Melanocyte of skin (primary cell): Measurements from ENCODE around the gene PAWR. TPM values are rescaled to one million over a fixed set of nuclear protein-coding genes. Genes with fewer than 3 reads are reported as not detected.

Experiments used
- total RNA-seq, 2 donors: library from RNA; depleted of rRNA; stranded (reverse); fragments of >200 nt; gene quantifications; 2 replicates each; pipeline ENCODE4 v1.2.3, GENCODE V29; 2012

PAWR gene, protein sequence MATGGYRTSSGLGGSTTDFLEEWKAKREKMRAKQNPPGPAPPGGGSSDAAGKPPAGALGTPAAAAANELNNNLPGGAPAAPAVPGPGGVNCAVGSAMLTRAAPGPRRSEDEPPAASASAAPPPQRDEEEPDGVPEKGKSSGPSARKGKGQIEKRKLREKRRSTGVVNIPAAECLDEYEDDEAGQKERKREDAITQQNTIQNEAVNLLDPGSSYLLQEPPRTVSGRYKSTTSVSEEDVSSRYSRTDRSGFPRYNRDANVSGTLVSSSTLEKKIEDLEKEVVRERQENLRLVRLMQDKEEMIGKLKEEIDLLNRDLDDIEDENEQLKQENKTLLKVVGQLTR
- total RNA-seq = 1 to 10 TPM; 6.5 to 9.3 TPM

DNA sequence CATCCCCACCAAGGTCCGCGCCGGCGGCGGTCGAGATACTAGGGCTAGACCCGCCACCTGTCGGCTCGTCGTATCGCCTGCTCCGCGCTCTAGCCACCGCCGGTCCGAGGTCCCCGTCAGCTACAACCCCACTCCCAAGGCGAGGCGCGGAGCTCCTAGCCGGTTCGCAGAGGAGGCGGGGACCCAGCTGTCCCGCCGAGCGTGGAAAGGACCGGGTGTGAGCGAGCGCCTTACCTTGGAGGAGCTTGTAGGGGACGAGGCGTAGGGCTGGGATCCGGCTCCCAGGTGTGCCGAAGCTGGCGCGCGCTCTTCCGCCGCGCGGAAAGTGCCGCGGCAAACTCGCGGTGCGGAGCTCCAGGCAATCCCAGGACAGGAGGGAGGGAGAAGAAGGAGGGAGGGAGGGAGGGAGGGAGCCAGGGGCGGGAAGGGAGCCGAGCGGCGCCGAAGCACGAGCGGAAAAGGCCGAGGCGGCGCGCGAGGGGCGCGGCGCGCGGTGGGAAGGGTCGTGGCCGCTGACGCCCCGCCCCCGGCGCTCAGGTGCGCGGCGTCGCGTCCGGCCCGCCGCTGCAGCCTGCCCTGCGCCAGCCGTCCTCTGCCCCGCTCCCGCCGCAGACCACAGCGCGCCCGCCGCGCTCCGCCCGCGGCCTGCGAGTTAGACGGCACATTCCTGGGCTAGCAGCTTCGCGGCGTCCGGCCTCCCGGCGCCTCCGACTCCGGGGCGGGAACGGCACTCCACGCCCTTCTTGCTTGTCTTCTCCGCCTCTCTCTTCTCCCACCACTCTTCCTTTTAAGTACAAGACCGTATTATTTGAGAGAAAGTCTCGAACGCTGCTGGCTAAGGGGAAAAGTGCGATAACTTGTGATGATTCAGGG is at the start of gene PAWR:
Gene PAWR (minus strand): TSS at position 327 of the 873 bp plus-strand sequence. CDS start 720 bp downstream, outside the sequence.

Other genes with a start within 250 kb of the PAWR start
- gene PPP1R12A, start 244.1 kb upstream of the PAWR start, total RNA-seq = 10 to 100 TPM; 60.6 to 82.3 TPM